Left ventricle myocardium inferior (tissue), 1 donor: Measurements from ENCODE around the gene CLK1. TPM values are rescaled to one million over a fixed set of nuclear protein-coding genes. Genes with fewer than 3 reads are reported as not detected.
"Not testable (repeated sequence)": the region's sequence is repeated elsewhere in the genome, so short reads cannot be mapped to it uniquely, and the experiment has no call there.

Source experiments
- DNase-seq: peaks from one replicate; pipeline ENCODE4 v3.0.0-alpha.2; 2020
- H3K27ac ChIP-seq: fragments of 200-600 bp; replicated peaks from 2 replicates; pipeline ENCODE4 v1.8.0; 2021
- H3K27me3 ChIP-seq: fragments of 200-600 bp; 2 replicates; pipeline ENCODE4 v1.8.0; 2021; ENCODE audit warnings: low read depth
- H3K36me3 ChIP-seq: fragments of 200-600 bp; 2 replicates; pipeline ENCODE4 v1.8.0; 2021
- H3K4me1 ChIP-seq: fragments of 200-600 bp; 2 replicates; pipeline ENCODE4 v1.8.0; 2021
- H3K4me3 ChIP-seq: fragments of 200-600 bp; 2 replicates; pipeline ENCODE4 v1.8.0; 2021; ENCODE audit warnings: mild to moderate bottlenecking, moderate library complexity
- H3K9me3 ChIP-seq: fragments of 200-600 bp; replicated peaks from 2 replicates; pipeline ENCODE4 v1.8.0; 2021
- intact Hi-C: fragments of 100-400 bp; cut with micrococcal nuclease; formaldehyde crosslinking; loops from one replicate; pipeline ENCODE4 v1.11.0; 2022
- total RNA-seq: library from RNA; stranded (reverse); fragmentation: NEBNext Ultra II Directional; extraction: Animal tissue kit (Norgen Biotek cat#: 25700); gene quantifications from one replicate; pipeline ENCODE4 v1.2.1, GENCODE V29; 2021
- TF ChIP-seq, protein P1 (sequence below): fragments of 200-600 bp; IDR thresholded peaks from 2 replicates; pipeline ENCODE4 v1.8.0; 2021; ENCODE audit warnings: antibody characterized with exemption, mild to moderate bottlenecking, borderline replicate concordance
- donor health status: DM: no; HTN: yes; CAD: no; lungs with severe emphysema.

The CLK1 gene
- total RNA-seq, 1 donor from 2014 or later: 42.8 TPM

DNA sequence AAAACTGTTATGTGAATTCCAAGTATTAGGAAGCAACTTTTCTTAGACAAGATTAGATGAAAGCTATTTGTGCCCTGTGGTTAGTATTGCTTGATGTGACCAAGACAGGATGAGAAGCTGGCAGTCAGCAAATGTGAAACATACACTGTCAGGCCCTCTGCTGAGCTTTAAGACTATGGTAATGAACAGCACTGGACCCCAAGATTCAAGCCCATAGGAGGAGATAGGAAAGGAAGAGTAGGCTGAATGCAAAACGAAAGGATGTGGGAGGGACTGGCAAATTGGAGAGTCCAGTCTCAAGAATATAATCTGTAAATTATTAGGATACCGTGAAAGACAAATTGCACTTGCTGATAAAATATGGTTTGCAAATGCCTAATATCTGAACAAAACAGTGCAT is 36.4 kb downstream of the CLK1 start:
- Histone ChIP-seq H3K9me3 (no peaks in the 10 kb centered on the region), H3K27ac (no peak overlapping the region), H3K4me1 (peaks cover 10% of the 10 kb centered on the region), H3K36me3 (peaks cover 17% of the 10 kb centered on the region), H3K27me3 (no peaks in the 10 kb centered on the region), H3K4me3 (no peak overlapping the region)
- TF ChIP-seq, protein P1, sequence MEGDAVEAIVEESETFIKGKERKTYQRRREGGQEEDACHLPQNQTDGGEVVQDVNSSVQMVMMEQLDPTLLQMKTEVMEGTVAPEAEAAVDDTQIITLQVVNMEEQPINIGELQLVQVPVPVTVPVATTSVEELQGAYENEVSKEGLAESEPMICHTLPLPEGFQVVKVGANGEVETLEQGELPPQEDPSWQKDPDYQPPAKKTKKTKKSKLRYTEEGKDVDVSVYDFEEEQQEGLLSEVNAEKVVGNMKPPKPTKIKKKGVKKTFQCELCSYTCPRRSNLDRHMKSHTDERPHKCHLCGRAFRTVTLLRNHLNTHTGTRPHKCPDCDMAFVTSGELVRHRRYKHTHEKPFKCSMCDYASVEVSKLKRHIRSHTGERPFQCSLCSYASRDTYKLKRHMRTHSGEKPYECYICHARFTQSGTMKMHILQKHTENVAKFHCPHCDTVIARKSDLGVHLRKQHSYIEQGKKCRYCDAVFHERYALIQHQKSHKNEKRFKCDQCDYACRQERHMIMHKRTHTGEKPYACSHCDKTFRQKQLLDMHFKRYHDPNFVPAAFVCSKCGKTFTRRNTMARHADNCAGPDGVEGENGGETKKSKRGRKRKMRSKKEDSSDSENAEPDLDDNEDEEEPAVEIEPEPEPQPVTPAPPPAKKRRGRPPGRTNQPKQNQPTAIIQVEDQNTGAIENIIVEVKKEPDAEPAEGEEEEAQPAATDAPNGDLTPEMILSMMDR: no peak
- no peak for DNase-seq
- intact Hi-C loops: no loop called here

DNA sequence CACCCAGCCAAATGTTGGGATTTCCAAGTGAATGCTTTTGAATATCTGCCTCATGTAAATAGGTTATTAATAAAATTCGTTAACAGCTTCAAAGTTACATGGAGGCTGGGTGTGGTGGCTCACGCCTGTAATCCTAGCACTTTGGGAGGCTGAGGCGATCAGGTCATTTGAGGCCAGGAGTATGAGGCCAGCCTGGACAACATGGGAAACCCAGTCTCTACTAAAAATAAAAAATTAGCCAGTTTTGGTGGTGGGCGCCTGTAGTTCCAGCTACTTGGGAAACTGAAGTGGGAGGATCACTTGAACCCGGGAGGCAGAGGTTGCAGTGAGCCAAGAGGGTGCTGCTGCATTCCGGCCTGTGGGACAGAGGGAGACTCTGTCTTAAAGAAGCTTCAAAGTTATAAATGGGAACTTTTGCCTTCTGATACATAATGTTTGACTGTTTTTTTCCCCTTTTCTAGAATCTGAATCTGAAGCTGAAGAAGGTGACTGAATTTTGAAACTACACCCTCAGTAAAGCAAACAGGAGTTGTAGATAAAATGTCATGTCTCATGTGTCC is 42.7 kb downstream of the CLK1 start:
- no peaks in the 10 kb centered on the region for H3K9me3 ChIP-seq
- no peak overlapping the region for H3K27ac ChIP-seq
- TF ChIP-seq, protein P1: no peak
- H3K4me3 ChIP-seq: no peak overlapping the region
- peaks cover 13% of the 10 kb centered on the region for H3K4me1 ChIP-seq
- peaks cover 70% of the 10 kb centered on the region for H3K36me3 ChIP-seq
- no peaks in the 10 kb centered on the region for H3K27me3 ChIP-seq
- intact Hi-C loops: no loop called here
- DNase-seq: no peak

DNA sequence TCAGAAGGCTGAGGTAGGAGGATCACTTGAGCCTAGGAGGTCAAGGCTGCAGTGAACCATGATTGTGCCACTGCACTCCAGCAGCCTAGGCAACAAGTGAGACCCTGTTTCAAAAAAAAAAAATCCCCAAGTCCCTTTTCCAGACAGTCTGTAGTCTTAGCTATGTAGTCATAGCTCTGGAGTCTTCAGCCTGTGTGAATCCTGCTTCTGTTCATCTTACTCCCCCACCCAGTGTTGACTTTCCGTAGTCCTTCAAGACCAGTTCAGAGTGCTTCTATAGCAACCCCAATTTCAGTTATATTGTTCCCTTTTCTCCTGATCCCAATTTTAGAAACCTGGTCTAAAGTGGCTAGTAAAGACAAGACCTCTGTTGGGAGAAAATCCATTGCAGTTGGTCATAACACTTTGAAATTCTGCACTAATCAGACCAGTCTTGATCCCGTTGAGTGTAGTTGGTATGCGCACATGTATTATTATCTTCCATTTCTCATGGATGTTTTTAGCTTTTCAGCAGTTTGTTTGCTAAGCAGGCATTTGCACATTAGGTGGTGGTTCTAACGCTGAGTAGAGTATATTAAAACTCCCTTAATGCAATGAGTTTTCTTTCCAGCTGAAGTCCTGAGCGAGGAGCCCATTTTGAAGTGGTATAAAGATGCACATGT is 43.8 kb downstream of the CLK1 start:
- Histone ChIP-seq H3K4me3 (no peak overlapping the region), H3K4me1 (peaks cover 8% of the 10 kb centered on the region), H3K36me3 (peaks cover 81% of the 10 kb centered on the region), H3K27me3 (no peaks in the 10 kb centered on the region), H3K9me3 (no peaks in the 10 kb centered on the region), H3K27ac (no peak overlapping the region)
- TF ChIP-seq, protein P1: no peak
- DNase-seq: no peak
- intact Hi-C loops: no loop called here

DNA sequence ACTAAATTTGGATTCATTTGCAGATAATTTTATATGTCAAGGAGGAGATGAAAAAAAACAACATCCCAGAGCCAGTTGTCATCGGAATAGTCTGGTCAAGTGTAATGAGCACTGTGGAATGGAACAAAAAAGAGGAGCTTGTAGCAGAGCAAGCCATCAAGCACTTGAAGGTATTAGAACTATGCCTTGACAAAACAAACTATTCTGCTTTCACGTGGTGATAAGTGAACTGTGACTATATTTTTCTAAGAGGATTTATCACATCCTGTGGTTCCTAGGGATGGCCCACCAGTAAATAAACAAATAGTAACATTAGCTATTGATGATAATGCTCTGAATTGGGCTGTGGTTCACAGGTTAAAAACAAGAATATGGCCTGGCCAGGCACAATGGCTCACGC is 45.7 kb downstream of the CLK1 start:
- H3K9me3 ChIP-seq, intact Hi-C loops, H3K27ac ChIP-seq, H3K4me3 ChIP-seq, DNase-seq, H3K27me3 ChIP-seq: not testable (repeated sequence)
- Histone ChIP-seq H3K4me1 (peaks cover 28% of the 10 kb centered on the region), H3K36me3 (peaks cover 84% of the 10 kb centered on the region)

DNA sequence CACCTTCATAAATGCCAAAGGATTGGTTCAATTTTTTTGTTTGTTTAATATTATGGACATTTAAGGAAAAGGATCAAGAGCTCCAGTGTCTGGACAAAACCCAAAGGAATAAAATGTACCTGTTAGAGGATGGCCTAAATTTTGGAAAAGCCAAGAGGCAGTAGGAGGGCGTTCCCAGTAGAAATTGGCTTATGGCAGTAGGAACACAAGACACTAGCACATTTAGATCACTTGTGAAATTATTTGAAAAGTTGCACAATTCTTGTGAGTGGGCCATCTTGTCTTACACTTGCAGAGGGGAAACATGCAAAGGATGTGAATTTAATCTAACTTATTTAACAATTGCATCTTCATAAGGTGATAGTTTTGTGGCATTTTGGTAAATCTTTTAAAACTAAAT is 49.5 kb downstream of the CLK1 start:
- DNase-seq: no peak
- TF ChIP-seq, protein P1: no peak
- Histone ChIP-seq H3K9me3 (no peaks in the 10 kb centered on the region), H3K4me1 (peaks cover 56% of the 10 kb centered on the region), H3K4me3 (peak overlapping the region; percentile 95), H3K27ac (no peak overlapping the region), H3K36me3 (peaks cover 67% of the 10 kb centered on the region), H3K27me3 (no peaks in the 10 kb centered on the region)
- intact Hi-C loops: loop anchor here (5.0 kb wide), 1 partner anchor 103 kb away; no protein-coding TSS in a partner anchor

DNA sequence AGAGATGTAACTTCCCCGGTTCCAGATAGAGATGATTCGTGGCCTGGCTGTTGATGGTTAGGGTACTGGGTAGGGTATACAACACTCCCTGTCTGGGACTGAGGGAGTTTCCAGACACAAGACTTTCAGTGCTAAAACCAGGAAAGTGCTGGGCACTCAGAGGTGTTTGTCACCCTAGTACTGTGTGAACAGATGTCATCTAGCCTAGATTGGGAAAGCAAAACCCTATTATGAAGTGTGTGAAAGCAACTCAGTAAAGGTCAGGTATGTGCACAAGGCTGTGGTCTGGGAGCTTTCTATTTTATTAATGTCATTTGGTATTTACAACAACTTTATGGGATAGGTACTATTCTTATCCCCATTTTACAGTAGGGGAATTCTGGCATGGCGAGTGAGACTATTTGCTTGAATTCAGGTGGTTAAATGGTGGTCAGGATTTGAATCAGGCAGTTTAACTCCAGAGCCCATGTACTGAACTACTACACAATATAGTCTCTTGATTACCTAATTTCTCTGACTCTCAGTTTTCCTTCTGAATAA is 50.1 kb downstream of the CLK1 start:
- TF ChIP-seq, protein P1: no peak
- intact Hi-C loops: loop anchor here (5.0 kb wide), 1 partner anchor 102 kb away; no protein-coding TSS in a partner anchor
- H3K27me3 ChIP-seq: no peaks in the 10 kb centered on the region
- no peaks in the 10 kb centered on the region for H3K9me3 ChIP-seq
- peaks cover 61% of the 10 kb centered on the region for H3K36me3 ChIP-seq
- H3K4me1 ChIP-seq: peaks cover 56% of the 10 kb centered on the region
- DNase-seq: no peak
- H3K27ac ChIP-seq: no peak overlapping the region
- peak overlapping the region; percentile 95 for H3K4me3 ChIP-seq
